Measurements from ENCODE around the gene TEX35. TPM values are rescaled to one million over a fixed set of nuclear protein-coding genes. Genes with fewer than 3 reads are reported as not detected.

Gene TEX35
- total and polyA plus RNA-seq, 4 donors: not detected

GRCh38 chr1:178532392-178532791 is 19.5 kb downstream of the TEX35 start:
- WGBS, 2 donors: 15 to 16% methylated on average over 13 of the region's 13 CpGs

DNA sequence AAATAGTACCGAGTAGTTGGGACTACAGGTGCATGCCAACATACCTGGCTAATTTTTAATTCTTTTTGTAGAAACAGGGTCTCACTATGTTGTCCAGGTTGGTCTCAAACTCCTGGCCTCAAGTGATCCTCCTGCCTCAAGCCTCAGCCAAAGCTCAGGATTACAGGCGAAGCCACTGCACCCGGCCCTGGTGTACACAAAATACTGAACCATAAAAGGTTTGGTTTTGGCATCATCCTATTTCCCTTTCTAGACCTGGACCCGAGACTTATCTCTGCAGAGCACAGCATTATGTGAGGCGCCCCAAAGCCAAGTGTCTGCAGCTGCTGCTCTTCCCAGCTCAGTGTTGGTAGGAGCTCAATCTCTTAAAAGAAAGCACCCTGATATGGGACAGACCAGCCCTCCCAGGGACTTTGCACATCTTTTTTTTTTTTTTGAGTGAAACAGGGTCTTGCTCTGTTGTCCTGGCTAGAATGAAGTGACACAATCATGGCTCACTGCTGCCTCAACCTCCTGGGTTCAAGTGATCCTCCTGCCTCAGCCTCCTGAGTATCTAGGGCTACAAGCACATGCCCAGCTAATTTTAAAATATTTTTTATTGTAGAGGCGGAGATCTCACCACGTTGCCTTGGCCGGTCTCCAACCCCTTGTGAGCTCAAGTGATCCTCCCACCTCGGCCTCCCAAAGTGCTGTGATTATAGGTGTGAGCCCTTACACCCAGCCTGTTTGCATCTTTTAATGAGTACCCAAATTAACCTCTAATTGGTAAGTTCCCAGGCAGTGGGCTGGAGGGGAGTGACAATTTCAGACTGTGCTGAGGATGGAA is 20.4 kb downstream of the TEX35 start:
- ATAC-seq (ENCODE audit: insufficient read depth, low FRiP score) (no peak), DNase-seq (no peak)
- no peak overlapping the region for H3K9ac ChIP-seq (ENCODE audit: insufficient read depth in 1 of 2, low read length in 2 of 2)
- TF ChIP-seq, protein P1, sequence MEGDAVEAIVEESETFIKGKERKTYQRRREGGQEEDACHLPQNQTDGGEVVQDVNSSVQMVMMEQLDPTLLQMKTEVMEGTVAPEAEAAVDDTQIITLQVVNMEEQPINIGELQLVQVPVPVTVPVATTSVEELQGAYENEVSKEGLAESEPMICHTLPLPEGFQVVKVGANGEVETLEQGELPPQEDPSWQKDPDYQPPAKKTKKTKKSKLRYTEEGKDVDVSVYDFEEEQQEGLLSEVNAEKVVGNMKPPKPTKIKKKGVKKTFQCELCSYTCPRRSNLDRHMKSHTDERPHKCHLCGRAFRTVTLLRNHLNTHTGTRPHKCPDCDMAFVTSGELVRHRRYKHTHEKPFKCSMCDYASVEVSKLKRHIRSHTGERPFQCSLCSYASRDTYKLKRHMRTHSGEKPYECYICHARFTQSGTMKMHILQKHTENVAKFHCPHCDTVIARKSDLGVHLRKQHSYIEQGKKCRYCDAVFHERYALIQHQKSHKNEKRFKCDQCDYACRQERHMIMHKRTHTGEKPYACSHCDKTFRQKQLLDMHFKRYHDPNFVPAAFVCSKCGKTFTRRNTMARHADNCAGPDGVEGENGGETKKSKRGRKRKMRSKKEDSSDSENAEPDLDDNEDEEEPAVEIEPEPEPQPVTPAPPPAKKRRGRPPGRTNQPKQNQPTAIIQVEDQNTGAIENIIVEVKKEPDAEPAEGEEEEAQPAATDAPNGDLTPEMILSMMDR (IDR thresholded peaks at IDR 0.05; ENCODE audit: control extremely low read depth, extremely low read depth): no peak
- 80 to 88% methylated on average over 9 of the region's 9 CpGs for WGBS, 2 donors
- H3K36me3 ChIP-seq (ENCODE audit: control insufficient read depth in 4 of 4, insufficient read depth in 4 of 4, low read length in 4 of 4): no peaks in the 10 kb centered on the region
- no peaks in the 10 kb centered on the region for H3K27me3 ChIP-seq (ENCODE audit: control insufficient read depth in 3 of 3, insufficient read depth in 3 of 3, low read length in 2 of 3)
- no peak overlapping the region for H3K27ac ChIP-seq (ENCODE audit: low read depth in 1 of 2, low read length in 1 of 2)
- H3K4me1 ChIP-seq (ENCODE audit: control insufficient read depth in 5 of 5, insufficient read depth in 5 of 5, low read length in 5 of 5): peaks cover 0 to 14% (median 4%) of the 10 kb centered on the region in 5 donors
- H3K9me3 ChIP-seq (ENCODE audit: control insufficient read depth in 4 of 4, insufficient read depth in 3 of 4, low read length in 3 of 4): no peaks in the 10 kb centered on the region
- no peak overlapping the region for H3K4me3 ChIP-seq

More at GRCh38 chr1:178532392-178532791, 19.5 kb downstream of the TEX35 start:
- TF ChIP-seq, protein P1 (IDR thresholded peaks at IDR 0.05; ENCODE audit: control extremely low read depth, extremely low read depth): peak; percentile 85
- Histone ChIP-seq H3K27ac (ENCODE audit: low read depth in 1 of 2, low read length in 1 of 2) (no peak overlapping the region), H3K36me3 (ENCODE audit: control insufficient read depth in 4 of 4, insufficient read depth in 4 of 4, low read length in 4 of 4) (no peaks in the 10 kb centered on the region), H3K4me3 (no peak overlapping the region), H3K9ac (ENCODE audit: insufficient read depth in 1 of 2, low read length in 2 of 2) (no peak overlapping the region), H3K27me3 (ENCODE audit: control insufficient read depth in 3 of 3, insufficient read depth in 3 of 3, low read length in 2 of 3) (no peaks in the 10 kb centered on the region), H3K4me1 (ENCODE audit: control insufficient read depth in 5 of 5, insufficient read depth in 5 of 5, low read length in 5 of 5) (peaks cover 0 to 14% (median 3%) of the 10 kb centered on the region in 5 donors), H3K9me3 (ENCODE audit: control insufficient read depth in 4 of 4, insufficient read depth in 3 of 4, low read length in 3 of 4) (no peaks in the 10 kb centered on the region)
- DNase-seq: peak; percentile 83 to 87 (median 86)
- peak; percentile 81 for ATAC-seq (ENCODE audit: insufficient read depth, low FRiP score)

- peaks cover 0 to 14% (median 4%) of the 10 kb centered on the region in 5 donors for H3K4me1 ChIP-seq (ENCODE audit: control insufficient read depth in 5 of 5, insufficient read depth in 5 of 5, low read length in 5 of 5)
These were observed 21.4 kb downstream of the TEX35 start for GRCh38 chr1:178534137-178534868.

More at GRCh38 chr1:178534137-178534868, 21.4 kb downstream of the TEX35 start:
- no peaks in the 10 kb centered on the region for H3K27me3 ChIP-seq (ENCODE audit: control insufficient read depth in 3 of 3, insufficient read depth in 3 of 3, low read length in 2 of 3)
- H3K36me3 ChIP-seq (ENCODE audit: control insufficient read depth in 4 of 4, insufficient read depth in 4 of 4, low read length in 4 of 4): no peaks in the 10 kb centered on the region
- H3K9me3 ChIP-seq (ENCODE audit: control insufficient read depth in 4 of 4, insufficient read depth in 3 of 4, low read length in 3 of 4): no peaks in the 10 kb centered on the region
- no peak overlapping the region for H3K27ac ChIP-seq (ENCODE audit: low read depth in 1 of 2, low read length in 1 of 2)
- TF ChIP-seq, protein P1 (IDR thresholded peaks at IDR 0.05; ENCODE audit: control extremely low read depth, extremely low read depth): no peak
- DNase-seq (no peak), ATAC-seq (ENCODE audit: insufficient read depth, low FRiP score) (no peak)
- 94 to 96% methylated on average over 9 of the region's 9 CpGs for WGBS, 2 donors
- H3K9ac ChIP-seq (ENCODE audit: insufficient read depth in 1 of 2, low read length in 2 of 2): no peak overlapping the region
- H3K4me3 ChIP-seq: no peak overlapping the region

Measured in lung (tissue), 12 donors.